Sigmoid colon (tissue), 7 donors: Measurements from ENCODE around the gene TBC1D23. TPM values are rescaled to one million over a fixed set of nuclear protein-coding genes. Genes with fewer than 3 reads are reported as not detected.
A peak's percentile ranks its signal among the peaks of the same experiment; 100 is the strongest.
"Not testable (repeated sequence)": the region's sequence is repeated elsewhere in the genome, so short reads cannot be mapped to it uniquely, and the experiment has no call there.

Experiments
- DNase-seq: peaks from one replicate; pipeline ENCODE4 v3.0.0-alpha.2; 2019
- H3K27ac ChIP-seq, 4 donors: fragments of 200-600 bp; sonication (generic); one replicate each; pipeline ENCODE4 v1.5.1; 2016 to 2019; ENCODE audit warnings: mild to moderate bottlenecking in 1 of 4
- H3K27me3 ChIP-seq, 3 donors: fragments of 200-600 bp; sonication (generic); one replicate each; pipeline ENCODE4 v1.5.1; 2019; ENCODE audit warnings: mild to moderate bottlenecking in 1 of 3
- H3K36me3 ChIP-seq, 4 donors: fragments of 200-600 bp; sonication (generic); one replicate each; pipeline ENCODE4 v1.5.1; 2016 to 2019
- H3K4me1 ChIP-seq, 4 donors: fragments of 200-600 bp; sonication (generic); one replicate each; pipeline ENCODE4 v1.5.1; 2017 to 2019
- H3K4me3 ChIP-seq, 4 donors: fragments of 200-600 bp; sonication (generic); one replicate each; pipeline ENCODE4 v1.5.1; 2017 to 2019; ENCODE audit warnings: mild to moderate bottlenecking in 2 of 4, moderate library complexity in 1 of 4
- H3K9me3 ChIP-seq, 4 donors: fragments of 200-600 bp in 3 of 4; sonication (generic) in 3 of 4; one replicate each; pipeline versions ENCODE4 v1.5.1 to v1.6.1; 2013 to 2019
- EP300 ChIP-seq, 4 donors: sonication (generic); formaldehyde crosslinking; IDR thresholded peaks; one replicate each; pipeline ENCODE4 v1.6.1; 2017; ENCODE audit warnings: antibody characterized with exemption in 4 of 4
- POLR2A ChIP-seq, 2 donors: fragments of 450-650 bp; IDR thresholded peaks; one replicate each; pipeline ENCODE4 v1.6.1; 2016; ENCODE audit warnings: antibody characterized with exemption in 2 of 2, mild to moderate bottlenecking in 2 of 2, moderate library complexity in 2 of 2
- POLR2AphosphoS5 ChIP-seq, 4 donors: sonication (generic); formaldehyde crosslinking; IDR thresholded peaks; one replicate each; pipeline ENCODE4 v1.6.1; 2017; ENCODE audit warnings: antibody characterized with exemption in 4 of 4
- WGBS, 2 donors: extraction: QIAGEN DNeasy Blood & Tissue Kit; methylation state at CpG; one replicate each; pipeline ENCODE4 v1.1.7; 2013; 5-methylcytosine and 5-hydroxymethylcytosine counted together
- intact Hi-C: fragments of 100-400 bp; cut with DNase I; formaldehyde crosslinking; loops from one replicate; pipeline ENCODE4 v1.15.1; 2023
- polyA plus RNA-seq, 3 donors: library from polyadenylated mRNA; stranded (reverse); fragments of 200-250 nt; gene quantifications; one replicate each; pipeline ENCODE4 v1.2.3, GENCODE V29; 2013
- total RNA-seq, 4 donors: library from RNA; depleted of rRNA; stranded (reverse); fragments of >200 nt; gene quantifications; one replicate each; pipeline ENCODE4 v1.1.0, GENCODE V29; 2016
- TF ChIP-seq, protein P1 (sequence below), 4 experiments: fragments of 450-650 bp in 3 of 4; fragments of 200-600 bp in 1 of 4; IDR thresholded peaks; one replicate each; pipeline ENCODE4 v1.5.1; 2016 to 2019; ENCODE audit warnings: antibody characterized with exemption in 4 of 4, mild to moderate bottlenecking in 3 of 4, moderate library complexity in 2 of 4
- donor health status: healthy with polysubstance abuse.
- donor health status: Bipolar disorder and iron deficiency.
- donor health status: healthy.

Gene TBC1D23
- total and polyA plus RNA-seq, 7 donors = 16.0 to 34.9 (median 31.3) TPM

DNA sequence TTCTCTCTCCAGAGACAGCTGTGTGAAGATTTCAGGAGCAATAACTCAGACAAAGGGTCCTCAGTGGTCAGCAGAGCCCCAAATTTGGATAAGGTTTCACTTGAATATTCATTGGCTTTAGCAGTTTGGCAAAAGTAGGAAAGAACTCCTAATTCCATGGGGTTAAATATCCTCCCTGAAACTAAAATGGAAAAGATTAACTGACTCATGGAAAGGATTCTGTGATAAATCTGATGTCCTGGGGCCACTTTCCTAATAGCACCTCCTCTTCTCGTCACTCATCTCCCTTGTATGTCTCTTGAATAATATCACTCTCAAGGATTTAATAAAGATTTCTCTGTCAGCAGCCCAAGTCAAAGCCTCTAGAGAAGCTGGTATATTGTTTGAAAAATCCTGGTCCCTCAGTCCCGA lies 33.3 kb upstream of the TBC1D23 start:
- WGBS, 2 donors = 83 to 93% methylated on average over 2 of the region's 2 CpGs
- Histone ChIP-seq H3K9me3 (no peaks in the 10 kb centered on the region), H3K36me3 (no peaks in the 10 kb centered on the region), H3K27me3 (no peaks in the 10 kb centered on the region), H3K4me3 (no peak overlapping the region), H3K4me1 (peaks cover 0 to 11% (median 2%) of the 10 kb centered on the region in 4 donors), H3K27ac (peak overlapping the region in 2 of 4 donors; percentile 19 to 55)
- TF ChIP-seq POLR2A (IDR thresholded peaks at IDR 0.05) = no peak
- no peak for TF ChIP-seq POLR2AphosphoS5 (IDR thresholded peaks at IDR 0.05)
- no peak for TF ChIP-seq EP300 (IDR thresholded peaks at IDR 0.05)
- TF ChIP-seq, protein P1, sequence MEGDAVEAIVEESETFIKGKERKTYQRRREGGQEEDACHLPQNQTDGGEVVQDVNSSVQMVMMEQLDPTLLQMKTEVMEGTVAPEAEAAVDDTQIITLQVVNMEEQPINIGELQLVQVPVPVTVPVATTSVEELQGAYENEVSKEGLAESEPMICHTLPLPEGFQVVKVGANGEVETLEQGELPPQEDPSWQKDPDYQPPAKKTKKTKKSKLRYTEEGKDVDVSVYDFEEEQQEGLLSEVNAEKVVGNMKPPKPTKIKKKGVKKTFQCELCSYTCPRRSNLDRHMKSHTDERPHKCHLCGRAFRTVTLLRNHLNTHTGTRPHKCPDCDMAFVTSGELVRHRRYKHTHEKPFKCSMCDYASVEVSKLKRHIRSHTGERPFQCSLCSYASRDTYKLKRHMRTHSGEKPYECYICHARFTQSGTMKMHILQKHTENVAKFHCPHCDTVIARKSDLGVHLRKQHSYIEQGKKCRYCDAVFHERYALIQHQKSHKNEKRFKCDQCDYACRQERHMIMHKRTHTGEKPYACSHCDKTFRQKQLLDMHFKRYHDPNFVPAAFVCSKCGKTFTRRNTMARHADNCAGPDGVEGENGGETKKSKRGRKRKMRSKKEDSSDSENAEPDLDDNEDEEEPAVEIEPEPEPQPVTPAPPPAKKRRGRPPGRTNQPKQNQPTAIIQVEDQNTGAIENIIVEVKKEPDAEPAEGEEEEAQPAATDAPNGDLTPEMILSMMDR (IDR thresholded peaks at IDR 0.05) = no peak
- intact Hi-C loops = no loop called here
- no peak for DNase-seq

DNA sequence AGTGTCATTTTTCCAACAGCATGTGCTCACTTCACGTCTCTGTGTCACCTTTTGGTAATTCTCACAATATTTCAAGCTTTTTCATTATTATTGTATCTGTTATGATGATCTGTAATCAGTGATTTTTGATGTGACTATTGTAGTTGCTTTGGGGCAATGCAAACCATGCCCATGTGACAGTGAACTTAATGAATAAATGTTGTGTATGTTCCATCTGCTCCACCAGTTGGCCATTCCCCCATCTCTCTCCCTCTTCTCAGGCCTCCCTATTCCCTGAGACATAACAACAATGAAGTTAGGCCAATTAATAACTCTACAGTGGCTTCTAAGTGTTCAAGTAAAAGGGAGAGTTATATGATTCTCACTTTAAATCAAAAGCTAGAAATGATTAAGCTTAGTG lies 32.5 kb upstream of the TBC1D23 start:
- intact Hi-C loops = no loop called here
- Histone ChIP-seq H3K27me3 (no peaks in the 10 kb centered on the region), H3K4me3 (no peak overlapping the region), H3K4me1 (peaks cover 0 to 11% (median 2%) of the 10 kb centered on the region in 4 donors), H3K9me3 (no peaks in the 10 kb centered on the region), H3K36me3 (no peaks in the 10 kb centered on the region), H3K27ac (no peak overlapping the region)
- WGBS, 2 donors = 81 to 84% methylated on average over 1 of the region's 1 CpG
- TF ChIP-seq POLR2A (IDR thresholded peaks at IDR 0.05) = no peak
- TF ChIP-seq POLR2AphosphoS5 (IDR thresholded peaks at IDR 0.05) = no peak
- TF ChIP-seq EP300 (IDR thresholded peaks at IDR 0.05) = no peak
- TF ChIP-seq, protein P1 (IDR thresholded peaks at IDR 0.05) = no peak
- DNase-seq = no peak

DNA sequence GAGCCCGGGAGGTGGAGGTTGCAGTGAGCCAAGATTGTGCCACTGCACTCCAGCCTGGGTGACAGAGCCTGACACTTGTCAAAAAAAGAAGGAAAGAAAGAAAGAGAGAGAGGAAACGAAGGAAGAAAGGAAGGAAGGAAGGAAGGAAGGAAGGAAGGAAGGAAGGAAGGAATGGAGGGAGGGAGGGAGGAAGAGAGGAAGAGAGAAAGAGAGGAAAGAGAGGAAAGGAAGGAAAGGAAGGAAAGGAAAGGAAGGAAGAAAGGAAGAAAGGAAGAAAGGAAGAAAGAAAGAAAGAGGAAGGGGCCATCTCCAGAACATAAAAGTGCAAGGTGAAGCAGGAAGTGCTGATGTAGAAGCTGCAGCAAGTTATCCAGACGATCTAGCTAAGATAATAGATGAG lies 31.6 kb upstream of the TBC1D23 start:
- WGBS, 2 donors = 85 to 87% methylated on average over 3 of the region's 3 CpGs
- intact Hi-C loops, H3K4me3 ChIP-seq, H3K36me3 ChIP-seq, H3K9me3 ChIP-seq, H3K27me3 ChIP-seq, DNase-seq, H3K27ac ChIP-seq: not testable (repeated sequence)
- peaks cover 0 to 11% (median 2%) of the 10 kb centered on the region in 4 donors for H3K4me1 ChIP-seq

DNA sequence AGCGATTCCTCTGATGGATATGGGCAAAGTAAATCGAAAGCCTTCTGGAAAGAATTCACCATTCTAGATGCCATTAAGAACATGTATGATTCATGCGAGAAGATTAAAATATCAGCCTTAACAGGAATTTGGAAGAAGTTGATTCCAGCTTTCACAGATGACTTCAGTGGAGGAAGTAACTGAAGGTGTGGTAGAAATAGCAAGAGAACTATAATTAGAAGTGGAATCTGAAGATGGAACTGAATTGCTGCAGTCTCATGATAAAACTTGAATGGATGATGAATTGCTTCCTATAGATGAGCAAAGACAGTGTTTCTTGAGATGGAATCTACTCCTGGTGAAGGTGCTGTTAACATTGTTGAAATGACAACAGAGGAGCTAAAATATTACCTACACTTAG lies 30.1 kb upstream of the TBC1D23 start:
- DNase-seq = no peak
- WGBS, 2 donors = 96 to 97% methylated on average over 3 of the region's 3 CpGs
- Histone ChIP-seq H3K27me3 (no peaks in the 10 kb centered on the region), H3K36me3 (no peaks in the 10 kb centered on the region), H3K4me1 (peaks cover 0 to 19% (median 2%) of the 10 kb centered on the region in 4 donors), H3K27ac (no peak overlapping the region), H3K4me3 (no peak overlapping the region), H3K9me3 (no peaks in the 10 kb centered on the region)
- intact Hi-C loops = no loop called here
- no peak for TF ChIP-seq POLR2AphosphoS5 (IDR thresholded peaks at IDR 0.05)
- TF ChIP-seq EP300 (IDR thresholded peaks at IDR 0.05) = no peak
- TF ChIP-seq, protein P1 (IDR thresholded peaks at IDR 0.05) = no peak
- TF ChIP-seq POLR2A (IDR thresholded peaks at IDR 0.05) = no peak

DNA sequence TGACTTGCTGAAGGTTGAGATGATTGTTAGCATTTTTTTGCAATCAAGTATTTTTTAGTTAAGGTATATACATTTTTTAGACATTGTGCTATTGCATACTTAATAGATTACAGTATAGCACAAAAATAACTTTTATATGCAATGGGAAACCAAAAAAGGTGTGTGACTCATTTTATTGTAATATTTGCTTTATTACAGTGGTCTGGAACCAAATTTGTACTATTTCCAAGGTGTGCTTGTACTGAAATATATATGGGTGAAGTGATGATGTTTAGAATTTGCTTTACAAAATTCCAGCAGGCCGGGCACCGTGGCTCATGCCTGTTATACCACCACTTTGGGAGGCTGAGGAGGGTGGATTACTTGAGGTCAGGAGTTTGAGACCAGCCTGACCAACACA lies 29.1 kb upstream of the TBC1D23 start:
- TF ChIP-seq POLR2A (IDR thresholded peaks at IDR 0.05) (no peak), POLR2AphosphoS5 (IDR thresholded peaks at IDR 0.05) (no peak), EP300 (IDR thresholded peaks at IDR 0.05) (no peak)
- TF ChIP-seq, protein P1 (IDR thresholded peaks at IDR 0.05) = no peak
- 95 to 96% methylated on average over 2 of the region's 2 CpGs for WGBS, 2 donors
- no peak for DNase-seq
- no peak overlapping the region for H3K27ac ChIP-seq
- H3K9me3 ChIP-seq = no peaks in the 10 kb centered on the region
- H3K4me1 ChIP-seq = peaks cover 0 to 18% (median 2%) of the 10 kb centered on the region in 4 donors
- intact Hi-C loops = no loop called here
- no peaks in the 10 kb centered on the region for H3K36me3 ChIP-seq
- H3K4me3 ChIP-seq = no peak overlapping the region
- no peaks in the 10 kb centered on the region for H3K27me3 ChIP-seq
